GM10248 (cell line): Measurements from ENCODE around the gene KIF3C.

Experiments used
- CTCF ChIA-PET: fragments of 300-600 bp; sonication (Branson Sonifier 250); formaldehyde crosslinking; extraction: SDS; loops from one replicate; lab custom pipeline; 2021; ENCODE audit warnings: antibody characterized with exemption; lab: Yijun Ruan, JAX
- POLR2A ChIA-PET: fragments of 350-650 bp; sonication (Branson Sonifier 250); formaldehyde crosslinking; extraction: SDS; loops from one replicate; lab custom pipeline; 2020; ENCODE audit warnings: antibody characterized with exemption; lab: Yijun Ruan, JAX
- DNase-seq: peaks from one replicate; pipeline ENCODE4 v3.0.0; 2012; ENCODE audit errors: extremely low spot score
- TF ChIP-seq, protein P1 (sequence below): IDR thresholded peaks from 2 replicates; pipeline ENCODE4 v1.5.1; 2012; ENCODE audit warnings: mild to moderate bottlenecking, low read depth; ENCODE audit errors: extremely low read depth, missing control alignments, control extremely low read depth

KIF3C gene

DNA sequence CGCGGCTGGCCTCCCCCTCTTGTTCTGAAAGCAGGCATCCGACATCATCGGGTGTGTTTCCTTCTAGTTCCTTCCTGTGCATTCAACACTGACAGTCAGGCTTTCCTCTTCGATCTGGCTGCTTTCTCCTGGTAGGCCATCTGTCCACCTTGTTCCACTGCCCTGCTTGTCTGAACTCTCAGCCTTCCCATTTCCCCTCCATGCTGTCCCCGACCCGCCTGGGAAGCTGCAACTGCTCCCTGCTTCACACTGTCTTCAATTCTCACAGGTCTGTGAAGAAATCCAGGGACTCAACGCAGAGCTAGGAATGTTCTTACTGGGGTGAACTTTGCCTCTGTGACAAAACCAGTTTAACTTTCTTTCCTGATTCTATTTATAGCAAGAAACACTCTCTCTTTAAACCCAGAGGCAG is 43.0 kb downstream of the KIF3C start:
- TF ChIP-seq, protein P1, sequence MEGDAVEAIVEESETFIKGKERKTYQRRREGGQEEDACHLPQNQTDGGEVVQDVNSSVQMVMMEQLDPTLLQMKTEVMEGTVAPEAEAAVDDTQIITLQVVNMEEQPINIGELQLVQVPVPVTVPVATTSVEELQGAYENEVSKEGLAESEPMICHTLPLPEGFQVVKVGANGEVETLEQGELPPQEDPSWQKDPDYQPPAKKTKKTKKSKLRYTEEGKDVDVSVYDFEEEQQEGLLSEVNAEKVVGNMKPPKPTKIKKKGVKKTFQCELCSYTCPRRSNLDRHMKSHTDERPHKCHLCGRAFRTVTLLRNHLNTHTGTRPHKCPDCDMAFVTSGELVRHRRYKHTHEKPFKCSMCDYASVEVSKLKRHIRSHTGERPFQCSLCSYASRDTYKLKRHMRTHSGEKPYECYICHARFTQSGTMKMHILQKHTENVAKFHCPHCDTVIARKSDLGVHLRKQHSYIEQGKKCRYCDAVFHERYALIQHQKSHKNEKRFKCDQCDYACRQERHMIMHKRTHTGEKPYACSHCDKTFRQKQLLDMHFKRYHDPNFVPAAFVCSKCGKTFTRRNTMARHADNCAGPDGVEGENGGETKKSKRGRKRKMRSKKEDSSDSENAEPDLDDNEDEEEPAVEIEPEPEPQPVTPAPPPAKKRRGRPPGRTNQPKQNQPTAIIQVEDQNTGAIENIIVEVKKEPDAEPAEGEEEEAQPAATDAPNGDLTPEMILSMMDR: no peak
- DNase-seq: no peak
- ChIA-PET CTCF (interaction anchor here (1.1 to 5.3 kb wide), 2 partner anchors 11 to 331 kb away, joined by 3 to 33 read pairs; no protein-coding TSS in a partner anchor), POLR2A (no interaction called here)

DNA sequence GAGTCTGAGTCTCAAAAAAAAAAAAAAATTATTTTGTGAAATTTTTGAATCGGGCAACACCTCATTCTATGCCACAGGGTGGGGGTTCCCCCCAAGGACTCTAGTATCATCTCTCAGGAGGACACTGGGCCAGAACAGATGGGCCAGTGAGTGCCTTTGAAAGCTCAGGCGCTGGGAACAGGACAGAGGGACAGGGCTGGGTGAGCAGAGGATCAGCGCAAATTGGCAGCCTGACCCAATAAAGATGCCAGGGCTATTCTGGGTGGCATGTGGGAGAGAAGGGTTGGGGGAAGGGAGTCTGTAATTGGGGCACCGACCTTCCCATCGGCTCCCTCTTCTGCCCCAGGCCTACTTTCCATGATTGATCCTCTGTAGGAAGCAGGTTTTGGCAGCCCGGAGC is 44.0 kb downstream of the KIF3C start:
- DNase-seq: no peak
- POLR2A ChIA-PET: interaction anchor here (0.6 kb wide), 1 partner anchor 528 kb away, joined by 3 read pairs; no protein-coding TSS in a partner anchor
- CTCF ChIA-PET: interaction anchor here (1.1 to 5.3 kb wide), 3 partner anchors 12 to 330 kb away, joined by 3 to 33 read pairs (median 3); no protein-coding TSS in a partner anchor
- TF ChIP-seq, protein P1: no peak

DNA sequence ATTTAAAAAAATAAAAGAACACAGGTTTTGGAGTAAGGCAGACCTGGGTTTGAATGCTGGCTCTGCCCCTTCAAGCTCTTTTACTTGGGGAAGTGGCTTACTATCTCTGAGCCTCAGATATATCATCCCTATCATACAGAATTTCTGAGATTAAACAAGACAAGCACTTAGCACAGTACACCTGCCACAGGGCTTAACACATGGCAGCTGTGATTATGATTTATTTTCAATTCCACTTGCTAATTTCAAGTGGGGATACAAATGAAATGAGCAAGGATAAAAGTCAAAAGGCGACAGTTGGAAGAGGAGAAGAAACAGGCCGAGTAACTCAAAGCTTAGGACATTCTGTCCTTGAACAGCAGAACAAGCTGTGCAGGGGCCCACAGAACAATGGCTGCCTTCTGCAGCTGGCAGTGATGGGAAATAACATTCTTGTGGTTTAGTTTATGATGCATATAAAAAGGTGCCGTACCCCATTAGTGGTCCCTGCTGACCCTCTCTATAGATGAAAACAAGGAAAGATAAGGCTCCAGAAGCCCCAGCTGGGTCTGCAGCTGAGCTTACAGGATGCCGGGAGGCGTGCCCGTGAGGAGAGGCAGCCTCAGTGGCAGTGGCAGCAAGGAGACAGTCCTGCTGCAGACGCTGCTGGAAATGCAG is 45.3 kb downstream of the KIF3C start:
- DNase-seq: no peak
- ChIA-PET CTCF (interaction anchor here (1.5 to 5.3 kb wide), 3 partner anchors 11 to 20 kb away, joined by 3 to 33 read pairs (median 3); no protein-coding TSS in a partner anchor), POLR2A (no interaction called here)
- TF ChIP-seq, protein P1: no peak

DNA sequence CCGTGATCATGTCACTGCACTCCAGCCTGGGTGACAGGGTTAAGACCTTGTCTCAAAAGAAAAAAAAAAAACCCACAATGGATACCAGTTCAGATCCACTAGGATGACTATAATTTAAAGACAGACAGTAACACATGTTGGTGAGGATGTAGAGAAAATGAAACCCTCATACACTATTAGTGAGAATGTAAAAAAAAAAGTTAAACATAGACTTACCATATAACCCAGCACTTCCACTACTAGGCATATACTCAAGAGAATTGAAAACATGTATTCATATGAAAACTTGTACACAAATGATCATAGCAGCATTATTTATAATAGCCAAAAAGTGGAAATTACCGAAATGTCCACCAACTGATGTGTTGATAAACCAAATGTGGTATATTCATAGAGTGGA is 48.7 kb downstream of the KIF3C start:
- ChIA-PET CTCF (interaction anchor here (1.4 kb wide), 1 partner anchor 16 kb away, joined by 5 read pairs; no protein-coding TSS in a partner anchor), POLR2A (no interaction called here)
- DNase-seq: no peak
- TF ChIP-seq, protein P1: no peak

DNA sequence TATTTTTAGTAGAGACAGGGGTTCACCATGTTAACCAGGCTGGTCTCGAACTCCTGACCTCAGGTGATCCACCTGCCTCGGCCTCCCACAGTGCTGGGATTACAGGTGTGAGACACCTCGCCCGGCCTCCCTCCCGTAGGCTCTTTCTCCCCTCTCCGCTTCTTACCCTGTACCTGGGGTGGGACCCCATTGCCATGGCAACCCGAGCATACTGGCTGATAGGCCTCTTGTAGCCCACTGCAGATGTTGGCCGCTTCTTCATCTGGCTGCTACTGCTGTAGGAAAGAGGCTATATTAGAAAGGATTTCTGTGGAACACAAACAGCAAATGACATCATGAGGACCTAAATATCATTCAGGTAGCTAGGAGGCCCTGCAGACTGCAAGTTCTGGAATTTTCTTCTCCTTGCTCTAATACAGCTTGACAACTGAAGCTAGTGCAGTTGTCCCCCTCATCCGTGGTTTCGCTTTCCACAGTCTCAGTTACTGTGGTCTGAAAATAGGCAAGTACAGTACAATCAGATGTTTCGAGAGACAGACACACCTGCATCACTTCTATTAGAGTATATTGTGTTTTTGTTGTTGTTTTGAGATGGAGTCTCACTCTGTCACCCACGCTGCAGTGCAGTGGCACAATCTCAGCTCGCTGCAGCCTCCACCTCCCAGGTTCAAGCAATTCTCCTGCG is 52.4 kb downstream of the KIF3C start:
- POLR2A ChIA-PET: no interaction called here
- TF ChIP-seq, protein P1: no peak
- CTCF ChIA-PET: interaction anchor here (1.1 to 1.7 kb wide), 2 partner anchors 21 to 76 kb away, joined by 4 to 5 read pairs; no protein-coding TSS in a partner anchor
- no peak for DNase-seq

DNA sequence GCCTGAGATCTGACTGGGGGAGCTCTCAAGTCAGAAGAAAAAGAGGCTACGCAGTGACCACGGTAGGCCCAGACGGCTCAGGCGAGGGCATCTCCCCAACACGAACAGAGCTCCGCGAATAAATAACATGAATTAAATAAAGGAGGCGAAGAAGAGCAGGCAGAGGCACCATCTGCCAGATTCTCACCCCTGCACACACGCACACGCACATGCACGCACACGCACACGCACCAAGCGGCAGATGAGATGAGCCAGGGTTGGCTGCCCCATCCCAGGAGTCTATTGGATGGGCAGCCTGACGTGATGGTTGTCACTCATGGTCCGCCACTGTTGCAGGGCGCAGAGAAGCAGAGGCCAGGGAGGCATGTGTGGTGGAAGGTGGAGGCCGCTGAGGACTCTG is 53.6 kb downstream of the KIF3C start:
- POLR2A ChIA-PET: no interaction called here
- CTCF ChIA-PET: no interaction called here
- TF ChIP-seq, protein P1: no peak
- no peak for DNase-seq
